HG03095 (cell line): ENCODE measurements around the gene MAD1L1.
"Not testable (repeated sequence)": the region's sequence is repeated elsewhere in the genome, so short reads cannot be mapped to it uniquely, and the experiment has no call there.

Source experiments
- ATAC-seq: cut with Tn5 transposase; IDR thresholded peaks from one replicate; pipeline ENCODE4 v1.9.1; 2021; ENCODE audit warnings: moderate library complexity; ENCODE audit not compliant: unreplicated experiment

The MAD1L1 gene

DNA sequence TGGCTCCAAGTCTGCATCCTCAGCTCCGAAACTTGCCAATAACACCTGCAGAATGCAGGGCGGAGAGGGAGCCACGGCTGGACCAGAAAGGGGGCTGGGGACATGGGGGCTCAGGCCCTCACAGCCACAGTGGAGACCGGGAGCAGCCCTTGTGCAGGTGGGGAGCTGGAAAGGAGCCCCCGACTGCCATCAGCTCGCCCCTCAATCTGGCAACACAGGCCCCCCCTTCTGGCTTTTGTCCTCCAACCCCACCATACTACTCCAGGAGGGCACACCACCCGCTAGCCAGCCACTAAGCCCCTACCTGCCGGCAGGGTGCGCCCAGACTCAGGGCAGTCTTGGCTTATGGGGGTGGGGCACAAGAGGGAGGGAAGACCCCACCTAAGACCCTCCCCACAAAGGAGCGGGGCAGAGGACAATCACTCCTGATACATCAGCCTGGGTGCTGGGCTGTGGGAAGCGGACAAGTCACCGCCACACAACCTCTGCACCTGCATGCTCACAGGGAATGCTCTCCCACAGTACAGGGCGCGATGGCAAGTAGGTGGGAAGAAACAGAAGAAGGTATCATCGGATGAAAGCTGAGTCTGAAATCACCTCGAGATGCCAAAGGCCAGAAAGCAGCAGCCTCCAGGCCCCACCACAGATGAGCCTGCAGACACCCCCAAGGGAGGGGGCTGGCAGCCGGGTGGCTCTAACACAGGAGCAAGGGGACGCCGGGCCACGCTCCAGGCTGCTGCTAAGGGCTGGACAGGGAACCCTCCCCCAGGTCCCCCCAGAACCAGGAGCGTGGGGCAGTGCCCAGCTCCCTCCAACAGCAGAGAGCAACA, 297.4 kb downstream of the MAD1L1 start:
- no peak for ATAC-seq

DNA sequence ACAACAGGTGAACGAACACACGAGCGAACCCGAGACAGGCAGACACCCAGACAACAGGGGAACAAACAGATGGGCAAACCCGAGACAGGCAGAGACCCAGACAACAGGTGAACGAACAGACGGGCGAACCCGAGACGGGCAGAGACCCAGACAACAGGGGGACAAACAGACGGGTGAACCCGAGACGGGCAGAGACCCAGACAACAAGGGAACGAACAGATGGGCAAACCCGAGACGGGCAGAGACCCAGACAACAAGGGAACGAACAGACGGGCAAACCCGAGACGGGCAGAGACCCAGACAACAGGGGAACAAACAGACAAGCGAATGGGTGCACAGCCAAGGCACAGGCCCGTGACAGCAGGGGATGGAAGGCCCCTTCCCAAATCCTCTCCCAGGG, 298.0 kb downstream of the MAD1L1 start:
- ATAC-seq = no peak

DNA sequence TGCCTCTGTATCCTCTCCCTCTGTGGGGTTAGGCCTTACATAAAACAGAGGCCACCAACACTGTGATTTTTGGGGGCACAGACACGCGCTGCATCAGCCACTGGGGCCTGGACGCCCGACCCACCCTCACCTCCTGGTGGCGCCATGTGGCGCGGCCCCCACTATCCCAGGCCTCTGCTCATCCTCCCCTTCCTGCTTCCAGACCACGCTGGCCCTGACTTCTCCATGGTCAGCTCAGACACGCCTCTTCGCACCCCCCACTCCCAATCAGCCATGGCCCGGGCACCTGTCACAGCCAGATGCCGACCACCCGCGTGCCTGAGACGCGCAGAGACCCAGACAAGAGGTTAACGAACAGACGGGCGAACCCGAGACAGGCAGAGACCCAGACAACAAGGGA, 298.7 kb downstream of the MAD1L1 start:
- ATAC-seq = no peak

DNA sequence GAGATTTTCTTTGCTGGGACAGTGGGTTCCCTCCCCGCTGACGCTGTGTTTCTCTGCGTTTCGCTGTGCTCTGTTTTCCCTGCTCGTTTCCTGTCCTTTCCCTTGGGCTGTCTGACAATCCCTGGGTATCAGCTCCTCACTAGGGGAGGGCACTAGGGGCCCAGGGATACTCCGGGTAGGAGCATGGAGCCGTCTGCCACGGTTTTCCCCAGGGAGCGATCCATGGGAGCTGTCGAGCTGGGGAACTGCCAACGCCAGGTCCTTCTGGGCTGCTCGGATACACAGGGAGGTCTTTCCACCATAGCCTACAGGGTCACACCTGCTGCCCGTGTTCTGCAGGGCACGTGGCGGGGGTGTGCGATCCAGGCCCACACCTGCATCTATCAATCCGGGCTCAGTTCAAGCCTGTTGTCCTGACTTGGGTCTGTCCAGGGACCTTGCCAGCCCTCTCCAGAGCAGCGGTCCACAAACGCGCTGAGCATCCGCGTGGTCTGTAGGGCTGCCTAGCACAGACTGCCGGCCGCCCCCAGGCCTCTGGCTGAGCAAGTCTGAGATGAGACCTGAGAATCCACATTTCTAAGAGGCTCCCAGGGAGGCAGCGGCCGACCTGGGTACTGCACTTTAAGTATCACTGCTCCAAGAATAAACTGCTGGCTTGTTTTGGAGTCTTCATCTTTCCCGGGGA, 299.5 kb downstream of the MAD1L1 start:
- ATAC-seq = no peak

DNA sequence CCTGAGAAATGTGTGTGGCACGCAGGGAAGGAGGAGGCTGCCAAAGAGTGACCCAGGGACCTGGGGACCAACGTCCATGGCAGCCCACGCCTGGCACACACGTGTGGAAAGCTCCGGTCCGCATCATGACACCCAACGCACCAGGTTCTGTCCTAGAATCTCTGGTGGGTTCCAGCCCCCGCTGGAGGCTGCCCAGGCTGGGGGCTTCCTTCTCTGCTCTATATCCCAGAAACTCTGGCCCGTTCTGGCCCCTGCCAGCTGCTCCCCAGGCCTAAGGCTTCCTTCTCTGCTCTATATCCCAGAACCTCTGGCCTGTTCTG, 300.8 kb downstream of the MAD1L1 start:
- ATAC-seq = no peak

DNA sequence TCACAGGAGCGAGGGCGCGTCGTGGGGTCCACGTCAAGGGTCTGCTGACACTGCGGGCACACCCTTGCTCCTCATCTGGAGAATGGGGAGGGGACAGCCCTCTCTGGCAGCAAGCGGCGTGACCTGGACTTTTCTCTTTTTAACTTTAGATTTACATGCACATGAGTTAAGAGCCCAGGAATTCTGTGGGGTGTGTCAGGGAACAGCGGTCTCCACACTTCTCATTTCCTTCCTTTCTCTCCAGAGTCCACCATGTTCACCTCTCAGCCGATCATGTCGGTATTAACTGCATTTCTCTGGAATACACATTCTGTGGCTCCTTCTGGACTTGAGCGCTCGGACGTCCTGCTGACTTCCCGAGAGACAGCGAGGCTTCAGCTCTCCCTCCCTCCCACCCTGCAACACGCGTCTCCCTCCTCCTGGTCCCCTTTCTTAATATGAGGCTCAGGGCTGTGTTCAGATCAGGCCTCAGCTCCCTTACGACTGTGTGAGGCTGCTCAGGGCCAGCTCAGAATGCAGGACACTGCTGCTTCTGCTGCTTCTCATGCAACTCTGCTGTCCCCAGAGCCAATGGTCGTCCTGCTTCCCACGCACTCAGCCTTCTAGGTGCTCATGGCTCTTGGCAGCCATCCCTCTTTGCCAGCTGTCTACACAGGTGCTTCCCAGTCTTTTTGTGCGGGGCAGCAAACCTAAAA, 301.3 kb downstream of the MAD1L1 start:
- ATAC-seq = no peak

DNA sequence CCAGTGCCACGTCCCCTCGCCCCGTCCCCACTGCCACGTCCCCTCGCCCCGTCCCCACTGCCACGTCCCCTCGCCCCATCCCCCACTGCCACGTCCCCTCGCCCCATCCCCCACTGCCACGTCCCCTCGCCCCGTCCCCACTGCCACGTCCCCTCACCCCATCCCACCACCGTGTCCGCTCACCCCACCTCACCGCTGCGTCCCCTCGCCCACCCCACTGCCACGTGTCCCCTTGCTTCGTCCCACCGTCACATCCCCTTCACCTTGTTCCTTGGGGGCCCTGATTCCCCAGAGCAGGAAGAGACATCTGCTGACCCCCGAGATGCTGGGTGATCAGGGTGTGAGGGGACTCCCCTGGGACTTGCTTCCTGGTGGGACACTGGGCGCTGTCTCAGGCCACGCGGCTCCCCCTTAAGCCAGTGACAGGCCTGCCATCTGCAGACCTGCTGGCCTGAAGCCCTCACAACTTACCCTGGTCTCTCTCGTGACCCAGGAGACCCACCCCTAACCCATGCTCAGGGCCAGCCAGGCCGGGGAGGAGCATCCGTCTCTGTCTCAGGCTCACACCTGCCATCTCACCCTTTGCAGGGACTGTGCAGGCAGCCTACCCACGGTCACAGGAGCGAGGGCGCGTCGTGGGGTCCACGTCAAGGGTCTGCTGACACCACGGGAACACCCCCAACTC, 302.2 kb downstream of the MAD1L1 start:
- ATAC-seq = no peak

DNA sequence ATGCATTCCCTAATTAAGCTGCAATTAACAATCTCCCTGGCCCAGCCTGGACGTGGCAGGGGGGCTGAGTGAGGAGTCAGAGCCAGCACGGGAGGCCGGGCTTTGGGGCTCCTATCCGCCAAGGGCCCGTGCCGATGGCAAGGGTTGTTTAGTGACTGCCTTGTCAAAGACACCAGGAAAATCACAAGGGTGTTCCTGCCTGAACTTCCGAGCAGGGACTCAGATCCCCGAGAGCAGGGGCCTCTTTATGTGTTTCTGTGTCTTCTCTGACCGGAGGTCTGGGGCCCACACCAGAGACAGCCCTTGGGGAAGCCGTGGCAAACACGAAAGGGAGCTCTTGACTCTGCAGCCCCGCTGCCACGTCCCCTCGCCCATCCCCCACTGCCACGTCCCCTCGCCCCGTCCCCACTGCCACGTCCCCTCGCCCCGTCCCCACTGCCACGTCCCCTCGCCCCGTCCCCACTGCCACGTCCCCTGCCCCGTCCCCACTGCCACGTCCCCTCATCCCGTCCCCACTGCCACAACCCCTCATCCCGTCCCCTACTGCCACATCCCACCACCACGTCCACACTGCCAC, 303.3 kb downstream of the MAD1L1 start:
- ATAC-seq = not testable (repeated sequence)

DNA sequence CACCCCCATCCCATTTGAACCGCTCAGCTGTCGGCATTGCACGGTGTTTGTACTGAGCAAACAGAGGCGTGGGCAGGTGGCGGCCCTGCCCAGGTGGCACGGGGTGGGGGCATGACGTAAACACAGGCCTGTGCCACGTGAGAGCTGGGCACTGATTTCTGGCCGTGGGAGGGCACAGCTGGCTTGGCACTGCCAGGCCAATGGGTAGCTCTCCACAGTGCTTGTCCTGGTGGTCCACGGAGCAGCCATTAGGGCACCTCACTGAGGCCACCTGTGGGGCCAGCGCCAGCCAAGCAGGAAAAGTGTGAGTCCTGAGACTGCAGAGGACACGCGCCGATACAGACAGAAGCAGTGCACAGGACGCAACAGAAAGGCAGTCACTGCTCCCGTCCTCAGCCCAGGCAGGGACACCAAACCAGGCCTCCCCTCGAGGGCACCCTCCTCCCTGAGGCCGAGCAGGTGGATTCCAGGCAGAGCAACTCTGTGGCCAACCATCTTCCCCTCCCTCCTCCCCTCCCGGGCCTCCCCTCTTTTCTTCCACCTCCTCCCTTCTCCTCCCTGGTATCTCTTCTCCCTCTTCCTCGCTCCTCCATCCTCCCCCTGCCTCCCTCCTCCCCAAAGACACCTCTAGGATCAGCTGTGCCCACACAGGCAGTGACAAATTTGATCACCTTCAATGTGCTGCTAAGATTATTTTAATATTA, 303.9 kb downstream of the MAD1L1 start:
- ATAC-seq = no peak

DNA sequence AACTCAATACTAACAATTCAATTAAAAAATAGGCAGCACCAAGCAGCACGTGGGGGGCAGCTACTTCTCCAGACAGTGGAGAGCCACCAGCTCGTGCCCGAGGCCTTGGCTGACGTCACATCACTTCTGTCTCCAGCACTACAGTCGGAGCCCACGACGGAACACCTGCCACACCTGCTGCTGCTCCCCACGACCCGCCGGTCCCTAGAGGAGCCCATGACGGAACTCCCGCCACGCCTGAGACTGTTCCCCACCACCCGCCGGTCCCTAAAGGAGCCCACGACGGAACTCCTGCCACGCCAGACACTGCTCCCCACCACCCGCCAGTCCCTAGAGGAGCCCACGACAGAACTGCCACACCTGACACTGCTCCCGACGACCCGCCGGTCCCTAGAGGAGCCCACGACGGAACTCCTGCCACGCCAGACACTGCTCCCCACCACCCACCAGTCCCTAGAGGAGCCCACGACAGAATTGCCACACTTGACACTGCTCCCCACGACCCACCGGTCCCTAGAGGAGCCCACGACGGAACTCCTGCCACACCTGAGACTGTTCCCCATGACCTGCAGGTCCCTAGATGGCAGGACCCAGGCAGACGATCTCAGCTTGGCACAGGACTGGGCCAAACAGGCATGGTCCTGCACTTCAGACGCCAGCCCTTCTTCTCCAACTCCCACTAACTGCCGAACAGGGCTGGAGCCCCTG, 304.7 kb downstream of the MAD1L1 start:
- no peak for ATAC-seq

DNA sequence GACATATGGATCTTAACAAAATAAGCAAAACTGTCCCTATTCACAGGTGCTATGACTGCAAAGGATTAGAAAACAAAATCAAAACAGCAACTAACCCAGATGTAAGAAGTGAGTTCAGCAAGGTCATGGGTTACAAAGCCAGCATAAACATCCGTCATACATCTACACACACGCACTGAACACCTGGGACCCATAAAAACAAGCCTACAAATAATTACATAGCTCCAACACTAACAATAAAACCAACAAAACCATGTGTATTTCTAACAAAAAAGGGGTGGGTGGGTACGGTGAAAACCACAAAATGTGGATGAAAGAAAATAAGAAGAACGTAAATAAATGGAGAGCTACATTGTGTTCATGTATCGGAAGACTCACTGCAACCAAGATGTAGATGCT, 305.8 kb downstream of the MAD1L1 start:
- ATAC-seq = no peak

DNA sequence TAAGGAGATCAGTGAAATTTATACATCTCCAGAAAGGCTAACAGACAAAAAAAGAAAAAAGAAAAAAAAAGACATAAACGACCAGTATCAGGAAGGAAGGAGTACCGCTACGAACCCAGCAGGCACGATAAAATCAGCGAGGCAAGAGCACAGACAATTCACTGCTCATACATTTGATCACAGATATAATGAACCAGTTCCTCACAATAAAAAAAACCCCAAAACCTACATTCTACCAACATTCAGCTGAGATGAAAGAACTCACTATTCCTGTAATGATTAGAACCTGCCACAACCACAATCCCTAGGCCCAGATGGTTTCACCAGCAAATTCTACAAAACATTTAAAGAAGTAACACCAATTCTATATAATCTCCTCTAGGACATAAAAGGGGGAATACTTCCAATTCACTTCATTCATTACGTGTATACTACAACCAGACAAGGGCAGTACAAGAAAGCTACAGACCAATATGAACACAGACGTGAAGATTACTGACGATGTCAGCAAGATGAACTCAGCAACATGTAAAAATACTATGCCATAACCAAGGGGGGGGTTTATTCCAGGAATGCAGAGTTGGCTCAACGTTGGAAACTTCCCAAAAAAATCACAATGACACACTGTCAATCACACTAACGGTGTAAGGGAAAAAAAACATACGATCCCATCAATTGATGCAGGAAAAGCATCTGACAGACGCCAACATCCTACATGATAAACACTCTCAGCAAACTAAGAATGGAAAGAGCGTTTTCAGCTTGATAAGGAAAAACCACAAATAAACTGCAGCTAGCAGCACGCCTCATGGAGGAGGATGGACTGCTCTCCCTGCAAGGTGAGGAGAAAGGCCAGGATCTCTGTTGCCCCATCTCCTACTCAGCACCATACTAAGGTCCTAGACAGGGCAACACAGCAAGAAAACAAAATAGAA, 306.5 kb downstream of the MAD1L1 start:
- ATAC-seq = no peak

DNA sequence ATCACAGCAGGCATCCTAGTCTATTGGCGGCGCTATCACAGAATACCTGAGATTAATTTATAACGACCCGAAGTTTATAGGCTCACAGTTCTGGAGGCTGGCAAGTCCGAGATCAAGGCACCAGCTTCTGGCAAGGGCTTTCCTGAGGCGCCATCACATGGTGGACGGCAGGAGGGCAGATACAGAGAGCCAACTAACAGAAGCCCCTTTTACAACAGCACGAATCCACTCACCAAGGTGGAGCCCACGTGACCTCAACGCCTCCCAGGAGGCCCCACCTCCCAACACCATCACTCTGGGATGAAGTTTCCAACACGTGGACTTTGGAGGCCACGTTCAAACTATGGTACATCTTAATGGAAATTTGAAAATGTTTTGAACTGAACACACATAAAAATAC, 307.4 kb downstream of the MAD1L1 start:
- no peak for ATAC-seq

DNA sequence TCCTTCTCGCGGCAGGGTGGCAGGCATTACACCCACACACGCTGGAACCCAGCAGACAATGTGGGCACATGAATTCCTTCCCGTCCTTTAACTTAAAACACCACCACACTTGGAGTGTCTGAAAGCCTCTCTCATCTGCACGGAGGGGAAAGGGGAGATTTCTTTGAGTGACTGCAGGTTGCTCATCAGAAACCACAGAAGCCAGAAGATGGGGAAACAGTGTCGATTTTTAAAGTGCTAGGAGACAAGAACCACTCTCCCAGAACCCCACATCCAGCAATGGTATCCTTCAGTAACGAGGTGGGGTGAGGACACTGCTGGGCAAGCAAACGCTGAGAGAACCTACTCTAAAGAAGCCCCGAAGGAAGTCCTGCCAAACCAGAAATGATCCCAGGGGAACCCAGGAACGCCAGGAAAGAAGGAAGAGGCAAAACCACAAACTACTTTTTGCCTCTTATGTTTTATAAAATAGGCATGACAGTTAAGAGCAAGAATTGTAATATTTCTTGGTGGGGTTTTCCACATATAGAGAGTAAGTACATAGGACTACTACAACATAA, 308.4 kb downstream of the MAD1L1 start:
- ATAC-seq = no peak

DNA sequence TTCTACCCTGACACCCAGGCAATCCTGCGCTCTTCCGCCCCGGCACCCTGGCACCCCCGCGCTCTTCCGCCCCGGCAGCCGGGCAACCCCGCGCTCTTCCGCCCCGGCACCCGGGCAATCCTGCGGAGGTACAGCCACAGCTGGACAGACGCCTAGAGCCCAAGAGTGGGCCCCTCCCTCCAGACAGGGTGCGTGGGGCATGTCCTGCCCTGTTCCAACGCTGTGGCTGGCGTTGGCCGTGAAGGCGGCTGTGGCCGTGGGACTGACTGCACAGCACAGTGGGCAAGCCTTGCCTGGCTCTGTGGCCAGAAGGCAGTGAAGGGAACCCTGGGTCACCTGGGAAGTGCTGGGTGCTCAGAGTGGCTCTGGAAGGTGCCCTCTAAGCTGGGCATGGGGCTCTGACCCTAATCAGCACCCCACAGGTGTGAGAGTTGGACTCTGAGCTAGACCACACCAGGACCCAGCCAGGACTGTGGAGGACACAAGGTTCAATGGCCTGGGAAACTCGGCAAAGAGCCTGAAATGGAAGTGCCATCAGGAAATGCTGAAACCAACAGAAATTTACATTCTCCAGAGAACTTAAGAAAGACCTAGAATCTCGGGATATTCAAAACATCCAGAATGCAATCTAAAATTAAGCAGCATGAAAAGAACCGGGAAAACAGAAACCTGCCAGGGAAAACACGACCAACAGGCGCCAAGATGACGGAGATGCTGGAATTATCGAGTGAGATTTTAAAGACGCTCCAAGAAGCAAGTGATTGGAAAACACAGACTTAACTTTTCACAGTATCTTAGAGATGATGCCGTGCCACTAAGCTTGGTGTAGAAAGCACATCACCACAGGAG, 309.1 kb downstream of the MAD1L1 start:
- no peak for ATAC-seq

DNA sequence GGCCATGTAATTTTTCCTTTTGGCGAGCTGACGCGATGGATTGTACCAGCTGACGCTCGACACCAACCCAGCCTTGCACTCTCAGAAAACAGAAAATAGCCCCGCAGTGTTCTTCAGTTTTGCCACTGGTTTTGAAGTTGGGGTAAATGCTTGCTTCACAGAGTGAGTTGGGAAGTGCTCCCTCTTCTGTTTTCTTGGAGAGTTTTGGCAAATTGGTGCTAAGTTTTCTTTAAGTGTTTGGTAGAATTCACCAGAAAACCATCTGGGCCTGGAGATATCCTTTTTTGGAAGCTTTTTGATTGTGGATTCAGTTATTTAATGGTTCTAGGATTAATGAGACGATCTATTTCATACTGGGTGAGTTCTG, 309.9 kb downstream of the MAD1L1 start:
- no peak for ATAC-seq

DNA sequence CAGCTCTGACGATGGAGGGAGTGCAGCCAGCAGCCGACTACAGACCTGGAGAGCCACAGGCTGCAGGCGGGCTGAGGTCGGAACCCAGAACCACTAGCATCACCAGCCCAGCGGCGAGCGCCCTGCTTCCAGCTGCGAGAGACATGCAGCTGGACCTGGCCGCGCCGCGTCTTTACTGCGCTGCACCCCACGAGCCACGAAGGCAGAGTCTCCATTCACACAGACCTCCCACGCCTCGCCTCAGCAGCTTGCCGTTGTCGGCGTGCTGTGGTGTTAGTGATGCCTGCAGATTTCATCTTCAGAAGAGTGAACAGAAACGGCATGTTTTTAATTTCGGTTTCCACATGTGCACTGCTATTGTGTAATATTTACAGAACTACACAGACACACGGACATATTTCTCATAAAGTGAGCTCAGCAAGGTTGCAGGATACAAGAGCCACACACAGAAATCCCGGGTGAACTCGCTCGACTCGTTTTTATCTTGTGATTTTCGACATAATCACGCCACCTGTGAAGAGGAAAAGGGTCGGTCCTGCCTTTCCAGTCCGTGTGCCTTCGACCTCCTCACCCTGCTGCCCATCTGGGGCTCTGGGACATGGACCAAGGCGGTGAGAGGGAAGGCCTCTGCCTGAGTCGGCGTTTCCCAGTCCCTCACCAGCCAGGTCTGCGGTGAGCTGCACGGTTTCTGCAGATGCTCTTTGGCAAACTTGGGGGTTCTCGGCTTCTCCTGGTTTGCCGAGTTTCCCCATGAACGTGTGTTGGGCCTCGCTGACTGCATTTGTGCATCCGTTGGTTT, 310.5 kb downstream of the MAD1L1 start:
- no peak for ATAC-seq
